SU-DHL-6 (cell line): ENCODE data around the gene HSD11B2.

Source experiments
- EZH2phosphoT487 ChIP-seq: fragments of 200-600 bp; sonication (generic), shearing (Covaris generic); conservative IDR thresholded peaks from 2 replicates; pipeline ENCODE4 v1.6.1; 2018; ENCODE audit warnings: mild to moderate bottlenecking, antibody characterized with exemption, low read length, moderate library complexity, mixed read lengths
- TF ChIP-seq, protein P1 (sequence below): fragments of 200-600 bp; sonication (generic); IDR thresholded peaks from one replicate; pipeline ENCODE4 v1.5.1; 2017; ENCODE audit warnings: antibody characterized with exemption, mild to moderate bottlenecking, low read length, moderate library complexity; ENCODE audit not compliant: insufficient read depth, poor library complexity, severe bottlenecking

DNA sequence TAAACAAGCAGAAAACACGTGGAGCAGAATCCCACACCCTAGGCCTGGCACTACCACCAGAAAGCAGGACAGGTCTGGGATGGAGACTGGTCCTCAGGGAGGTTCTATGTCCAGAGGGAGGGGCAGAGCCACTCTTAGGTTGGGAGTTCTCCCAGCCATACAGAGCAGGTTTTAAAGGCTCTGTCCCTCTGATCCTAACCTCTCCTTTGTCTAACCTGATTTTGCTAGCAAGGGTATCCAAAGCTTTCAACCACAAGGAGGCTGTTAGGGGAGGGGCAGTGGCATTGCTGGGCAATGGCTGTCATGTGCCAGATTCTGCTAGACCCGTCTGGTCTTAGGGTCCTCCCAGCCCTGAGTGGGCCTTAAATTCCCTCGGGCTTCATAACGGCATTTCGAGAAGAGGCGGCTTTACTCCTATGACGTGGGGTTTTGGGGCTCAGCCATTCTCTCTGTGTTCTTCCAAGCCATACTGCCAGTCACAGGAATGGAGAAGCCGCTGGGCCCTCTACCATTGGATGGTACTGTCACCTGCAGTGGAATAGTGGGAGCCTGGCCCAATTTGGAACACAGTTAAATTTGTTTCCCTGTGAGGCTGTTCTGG lies 43.3 kb upstream of the HSD11B2 start:
- TF ChIP-seq, protein P1, sequence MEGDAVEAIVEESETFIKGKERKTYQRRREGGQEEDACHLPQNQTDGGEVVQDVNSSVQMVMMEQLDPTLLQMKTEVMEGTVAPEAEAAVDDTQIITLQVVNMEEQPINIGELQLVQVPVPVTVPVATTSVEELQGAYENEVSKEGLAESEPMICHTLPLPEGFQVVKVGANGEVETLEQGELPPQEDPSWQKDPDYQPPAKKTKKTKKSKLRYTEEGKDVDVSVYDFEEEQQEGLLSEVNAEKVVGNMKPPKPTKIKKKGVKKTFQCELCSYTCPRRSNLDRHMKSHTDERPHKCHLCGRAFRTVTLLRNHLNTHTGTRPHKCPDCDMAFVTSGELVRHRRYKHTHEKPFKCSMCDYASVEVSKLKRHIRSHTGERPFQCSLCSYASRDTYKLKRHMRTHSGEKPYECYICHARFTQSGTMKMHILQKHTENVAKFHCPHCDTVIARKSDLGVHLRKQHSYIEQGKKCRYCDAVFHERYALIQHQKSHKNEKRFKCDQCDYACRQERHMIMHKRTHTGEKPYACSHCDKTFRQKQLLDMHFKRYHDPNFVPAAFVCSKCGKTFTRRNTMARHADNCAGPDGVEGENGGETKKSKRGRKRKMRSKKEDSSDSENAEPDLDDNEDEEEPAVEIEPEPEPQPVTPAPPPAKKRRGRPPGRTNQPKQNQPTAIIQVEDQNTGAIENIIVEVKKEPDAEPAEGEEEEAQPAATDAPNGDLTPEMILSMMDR, result no peak
- TF ChIP-seq EZH2phosphoT487, result no peak
